LNCaP clone FGC (cell line): ENCODE results near the gene ZNF423.

Experiments used
- DNase-seq: peaks from one replicate; pipeline ENCODE4 v3.0.0-alpha.2; 2011; ENCODE audit warnings: low read depth
- H3K4me3 ChIP-seq: 2 replicates; pipeline ENCODE4 v1.5.1; 2011; ENCODE audit warnings: mild to moderate bottlenecking, low read depth, low read length, control low read depth
- TF ChIP-seq, protein P1 (sequence below): IDR thresholded peaks from 2 replicates; pipeline ENCODE4 v1.5.1; 2012; ENCODE audit warnings: mild to moderate bottlenecking; ENCODE audit not compliant: control insufficient read depth, insufficient read depth; ENCODE audit errors: extremely low read depth

The ZNF423 gene

GRCh38 chr16:49457196-49457595 is 398.7 kb downstream of the ZNF423 start:
- H3K4me3 ChIP-seq: no peak overlapping the region
- no peak for DNase-seq

DNA sequence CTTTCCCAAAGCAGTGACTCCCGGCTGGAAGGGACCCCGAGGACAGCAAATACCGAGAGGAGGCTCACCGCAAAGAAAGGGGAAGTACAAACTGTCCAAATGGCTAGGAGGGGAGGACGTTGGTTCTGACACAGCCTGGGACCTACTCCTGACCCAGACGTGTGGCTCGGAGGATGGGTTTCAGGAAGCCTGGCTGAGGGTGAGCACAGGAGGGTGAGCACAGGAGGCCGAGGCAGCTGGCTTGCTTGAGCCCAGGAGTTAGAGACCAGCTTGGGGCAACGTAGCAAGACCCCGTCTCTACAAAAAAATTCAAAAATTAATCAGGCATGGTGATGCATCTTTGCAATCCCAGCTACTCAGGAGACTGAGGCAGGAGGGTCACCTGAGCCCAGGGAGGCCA is 399.1 kb downstream of the ZNF423 start:
- no peak for DNase-seq
- H3K4me3 ChIP-seq: no peak overlapping the region
- TF ChIP-seq, protein P1, sequence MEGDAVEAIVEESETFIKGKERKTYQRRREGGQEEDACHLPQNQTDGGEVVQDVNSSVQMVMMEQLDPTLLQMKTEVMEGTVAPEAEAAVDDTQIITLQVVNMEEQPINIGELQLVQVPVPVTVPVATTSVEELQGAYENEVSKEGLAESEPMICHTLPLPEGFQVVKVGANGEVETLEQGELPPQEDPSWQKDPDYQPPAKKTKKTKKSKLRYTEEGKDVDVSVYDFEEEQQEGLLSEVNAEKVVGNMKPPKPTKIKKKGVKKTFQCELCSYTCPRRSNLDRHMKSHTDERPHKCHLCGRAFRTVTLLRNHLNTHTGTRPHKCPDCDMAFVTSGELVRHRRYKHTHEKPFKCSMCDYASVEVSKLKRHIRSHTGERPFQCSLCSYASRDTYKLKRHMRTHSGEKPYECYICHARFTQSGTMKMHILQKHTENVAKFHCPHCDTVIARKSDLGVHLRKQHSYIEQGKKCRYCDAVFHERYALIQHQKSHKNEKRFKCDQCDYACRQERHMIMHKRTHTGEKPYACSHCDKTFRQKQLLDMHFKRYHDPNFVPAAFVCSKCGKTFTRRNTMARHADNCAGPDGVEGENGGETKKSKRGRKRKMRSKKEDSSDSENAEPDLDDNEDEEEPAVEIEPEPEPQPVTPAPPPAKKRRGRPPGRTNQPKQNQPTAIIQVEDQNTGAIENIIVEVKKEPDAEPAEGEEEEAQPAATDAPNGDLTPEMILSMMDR: no peak

More at GRCh38 chr16:49457196-49457595, 398.7 kb downstream of the ZNF423 start:
- TF ChIP-seq, protein P1: no peak

- no peak overlapping the region for H3K4me3 ChIP-seq
These were observed 399.7 kb downstream of the ZNF423 start for GRCh38 chr16:49455991-49456745.

DNA sequence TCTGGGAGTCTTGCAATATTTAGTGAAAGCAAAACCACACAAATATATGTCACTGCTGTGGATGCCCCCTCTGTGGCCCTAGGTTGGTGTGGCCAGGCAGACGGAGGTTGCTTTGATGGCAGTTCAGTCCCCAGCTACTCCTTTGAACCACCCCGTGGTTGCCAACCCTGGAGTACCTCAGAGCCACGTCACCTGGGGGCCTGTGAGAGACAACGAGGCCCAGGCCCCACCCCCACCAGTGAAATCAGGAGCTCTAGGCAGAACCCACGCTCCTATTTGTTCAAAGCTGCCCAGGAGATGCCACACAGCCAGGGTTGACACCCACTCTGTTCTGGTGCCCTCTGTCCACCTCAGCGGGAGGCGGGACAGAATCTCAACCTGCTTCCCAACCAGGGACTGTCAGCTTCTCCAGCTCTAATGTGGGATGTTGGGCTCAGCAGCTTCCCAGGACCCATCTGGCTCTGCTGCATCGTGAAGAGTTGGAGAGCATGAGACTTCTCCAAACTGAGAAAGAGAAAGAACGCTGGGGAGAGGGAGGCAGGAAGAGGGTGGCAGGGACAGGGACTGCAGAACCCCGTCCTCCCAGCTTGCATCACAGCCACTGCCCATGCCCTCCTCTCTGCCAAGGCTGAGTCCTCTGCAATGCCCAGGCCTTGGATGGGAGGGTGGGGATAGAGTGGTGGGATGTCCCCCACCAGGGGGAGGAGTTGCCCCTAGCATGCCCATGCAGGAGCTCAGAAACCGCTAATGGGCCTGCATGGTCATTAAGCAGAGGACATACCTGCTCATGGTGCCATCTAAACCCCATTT is 400.5 kb downstream of the ZNF423 start:
- no peak for DNase-seq
- TF ChIP-seq, protein P1: no peak
- no peak overlapping the region for H3K4me3 ChIP-seq

More at GRCh38 chr16:49455991-49456745, 399.7 kb downstream of the ZNF423 start:
- DNase-seq: no peak
- TF ChIP-seq, protein P1: no peak

DNA sequence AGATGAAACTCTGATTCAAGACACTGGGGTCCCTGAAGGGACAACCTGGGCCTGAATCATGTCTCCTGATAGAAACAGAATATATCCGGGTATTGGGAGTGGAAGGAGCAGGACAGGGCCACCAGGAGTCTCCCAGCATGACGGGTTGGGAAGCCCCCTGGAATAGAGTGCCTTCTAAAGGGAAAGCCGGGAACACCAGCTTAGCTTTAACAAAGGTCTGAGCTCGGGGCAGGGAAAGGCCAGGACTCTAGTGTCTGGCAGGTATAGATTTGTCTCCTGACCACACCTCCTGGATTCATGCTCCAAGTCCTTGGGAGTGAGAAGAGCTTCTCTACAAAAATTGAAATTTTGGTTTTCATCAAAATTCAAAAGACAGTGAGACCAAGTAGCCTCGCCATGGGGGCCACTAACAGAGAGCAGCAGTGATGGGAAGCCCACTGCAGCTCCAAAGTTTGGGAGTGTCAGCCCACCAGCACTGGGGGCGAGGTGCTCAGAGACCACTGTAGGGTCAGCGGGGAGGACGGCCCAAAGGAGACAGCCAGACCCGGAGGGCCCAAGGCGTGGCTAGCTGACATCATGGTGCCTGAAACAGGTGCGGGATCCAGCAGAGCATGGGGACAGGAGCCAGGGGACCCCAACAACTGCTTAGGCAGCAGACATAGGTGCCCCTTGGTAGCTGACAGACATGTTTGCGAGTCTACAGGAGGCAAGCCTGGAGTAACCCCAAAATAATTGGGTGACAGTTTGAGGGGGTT is 401.3 kb downstream of the ZNF423 start:
- no peak overlapping the region for H3K4me3 ChIP-seq
- DNase-seq: no peak
- TF ChIP-seq, protein P1: no peak

- TF ChIP-seq, protein P1: no peak
- DNase-seq: no peak
- no peak overlapping the region for H3K4me3 ChIP-seq
These were observed 401.9 kb downstream of the ZNF423 start for GRCh38 chr16:49453983-49454382.
